HFF-Myc (cell line): ENCODE results near the gene ZC3H10.
"Not testable (repeated sequence)": the region's sequence is repeated elsewhere in the genome, so short reads cannot be mapped to it uniquely, and the experiment has no call there.

Experiments
- DNase-seq: peaks from one replicate; pipeline ENCODE4 v3.0.0-alpha.2; 2011; ENCODE audit warnings: low read depth; ENCODE audit errors: extremely low read depth
- H3K4me3 ChIP-seq: replicated peaks from 2 replicates; pipeline ENCODE4 v1.5.1; 2011; ENCODE audit warnings: low read depth, mild to moderate bottlenecking, control low read depth, low read length
- TF ChIP-seq, protein P1 (sequence below): IDR thresholded peaks from 2 replicates; pipeline ENCODE4 v1.5.1; 2012; ENCODE audit warnings: mild to moderate bottlenecking, low read depth, low read length, control low read depth; ENCODE audit errors: missing control alignments

The ZC3H10 gene

DNA sequence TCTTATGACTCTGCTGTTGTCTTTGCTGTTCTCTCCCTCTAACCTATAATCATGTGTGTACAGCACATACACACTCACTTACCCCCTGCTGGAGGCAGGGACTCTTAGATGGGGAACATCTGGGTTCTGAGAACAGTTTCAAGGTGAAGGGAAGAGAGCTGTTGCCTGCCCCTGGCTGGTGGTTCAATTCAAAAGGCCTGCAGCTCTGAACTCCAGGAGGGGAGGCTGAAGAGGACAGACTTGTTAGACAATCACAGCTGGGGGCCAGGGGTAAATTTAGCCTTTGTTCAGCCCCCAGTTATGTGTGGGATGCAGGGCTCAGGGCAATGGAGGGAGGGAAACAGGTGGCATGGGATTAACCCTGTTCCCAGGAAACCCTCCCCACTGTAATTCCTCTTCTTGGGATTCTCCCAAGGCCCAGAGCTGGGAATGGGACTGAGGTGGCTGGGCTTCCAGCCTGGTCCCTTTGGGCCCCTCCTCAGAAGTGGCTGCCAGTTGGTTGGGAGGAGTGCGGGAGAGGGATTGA, 36.2 kb downstream of the ZC3H10 start:
- H3K4me3 ChIP-seq: no peak overlapping the region
- no peak for DNase-seq
- TF ChIP-seq, protein P1, sequence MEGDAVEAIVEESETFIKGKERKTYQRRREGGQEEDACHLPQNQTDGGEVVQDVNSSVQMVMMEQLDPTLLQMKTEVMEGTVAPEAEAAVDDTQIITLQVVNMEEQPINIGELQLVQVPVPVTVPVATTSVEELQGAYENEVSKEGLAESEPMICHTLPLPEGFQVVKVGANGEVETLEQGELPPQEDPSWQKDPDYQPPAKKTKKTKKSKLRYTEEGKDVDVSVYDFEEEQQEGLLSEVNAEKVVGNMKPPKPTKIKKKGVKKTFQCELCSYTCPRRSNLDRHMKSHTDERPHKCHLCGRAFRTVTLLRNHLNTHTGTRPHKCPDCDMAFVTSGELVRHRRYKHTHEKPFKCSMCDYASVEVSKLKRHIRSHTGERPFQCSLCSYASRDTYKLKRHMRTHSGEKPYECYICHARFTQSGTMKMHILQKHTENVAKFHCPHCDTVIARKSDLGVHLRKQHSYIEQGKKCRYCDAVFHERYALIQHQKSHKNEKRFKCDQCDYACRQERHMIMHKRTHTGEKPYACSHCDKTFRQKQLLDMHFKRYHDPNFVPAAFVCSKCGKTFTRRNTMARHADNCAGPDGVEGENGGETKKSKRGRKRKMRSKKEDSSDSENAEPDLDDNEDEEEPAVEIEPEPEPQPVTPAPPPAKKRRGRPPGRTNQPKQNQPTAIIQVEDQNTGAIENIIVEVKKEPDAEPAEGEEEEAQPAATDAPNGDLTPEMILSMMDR: no peak

DNA sequence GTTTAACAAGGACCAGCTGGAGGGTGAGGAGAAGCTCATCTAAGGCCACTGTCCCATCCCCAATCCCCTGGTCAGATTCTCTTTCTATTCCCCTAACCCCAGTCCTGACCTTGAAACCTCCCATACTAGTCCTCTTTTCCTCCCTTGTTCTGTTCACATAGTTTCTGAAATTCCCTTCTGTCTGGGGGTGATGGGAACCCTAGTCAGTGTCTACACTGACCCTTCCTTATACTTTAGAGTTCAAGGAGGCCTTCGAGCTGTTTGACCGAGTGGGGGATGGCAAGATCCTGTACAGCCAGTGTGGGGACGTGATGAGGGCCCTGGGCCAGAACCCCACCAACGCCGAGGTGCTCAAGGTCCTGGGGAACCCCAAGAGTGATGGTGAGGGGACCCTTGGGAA, 36.8 kb downstream of the ZC3H10 start:
- no peak for DNase-seq
- TF ChIP-seq, protein P1: no peak
- no peak overlapping the region for H3K4me3 ChIP-seq

DNA sequence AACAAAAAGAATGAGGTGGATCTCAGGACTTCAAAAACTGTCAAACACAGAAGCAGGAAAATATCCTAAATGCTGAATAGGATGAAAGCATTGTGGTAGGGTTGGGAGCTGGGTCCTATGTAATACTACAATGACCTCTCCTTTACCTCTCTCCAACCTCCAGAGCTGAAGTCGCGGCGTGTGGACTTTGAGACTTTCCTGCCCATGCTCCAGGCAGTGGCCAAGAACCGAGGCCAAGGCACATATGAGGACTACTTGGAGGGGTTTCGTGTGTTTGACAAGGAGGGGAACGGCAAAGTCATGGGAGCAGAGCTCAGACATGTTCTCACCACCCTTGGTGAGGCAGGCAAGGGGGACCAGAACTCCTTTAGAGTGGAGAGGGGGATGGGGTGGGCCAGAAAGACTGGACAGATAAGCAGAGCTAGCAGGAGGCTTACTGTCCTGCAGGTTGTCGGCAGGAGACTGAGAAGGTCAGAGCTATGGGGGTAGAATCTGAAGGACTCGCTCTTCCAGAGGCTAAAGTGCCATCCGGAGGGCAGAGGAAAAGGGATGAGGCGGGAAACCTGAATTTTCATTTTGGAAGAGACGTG, 37.3 kb downstream of the ZC3H10 start:
- DNase-seq: no peak
- H3K4me3 ChIP-seq: no peak overlapping the region
- TF ChIP-seq, protein P1: no peak

DNA sequence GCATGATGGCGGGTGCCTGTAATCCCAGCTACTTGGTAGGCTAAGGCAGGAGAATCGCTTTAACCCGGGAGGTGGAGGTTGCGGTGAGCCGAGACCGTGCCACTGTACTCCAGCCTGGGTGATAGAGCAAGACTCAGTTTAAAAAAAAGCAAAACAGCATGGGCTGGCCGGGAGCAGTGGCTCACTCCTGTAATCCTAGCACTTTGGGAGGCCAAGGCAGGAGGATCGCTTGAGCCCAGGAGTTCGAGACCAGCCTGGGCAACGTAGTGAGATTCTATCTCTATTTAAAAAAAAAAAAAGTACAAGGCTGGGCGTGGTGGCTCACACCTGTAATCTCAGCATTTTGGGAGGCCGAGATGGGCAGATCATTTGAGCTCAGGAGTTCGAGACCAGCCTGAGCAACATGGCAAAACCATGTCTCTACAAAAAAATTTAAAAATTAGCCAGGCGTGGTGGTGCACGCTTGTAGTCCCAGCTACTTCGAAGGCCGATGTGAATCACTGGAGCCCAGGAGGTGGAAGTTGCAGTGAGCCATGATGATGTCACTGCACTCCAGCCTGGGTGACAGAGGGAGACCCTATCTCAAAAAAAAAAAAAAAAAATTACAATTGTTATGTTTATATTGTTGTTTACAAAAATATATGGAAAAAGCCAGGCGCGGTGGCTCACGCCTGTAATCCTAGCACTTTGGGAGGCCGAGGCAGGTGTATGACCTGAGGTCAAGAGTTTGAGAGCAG, 38.6 kb downstream of the ZC3H10 start:
- not testable (repeated sequence) for DNase-seq
- peak overlapping the region; percentile 96 for H3K4me3 ChIP-seq

DNA sequence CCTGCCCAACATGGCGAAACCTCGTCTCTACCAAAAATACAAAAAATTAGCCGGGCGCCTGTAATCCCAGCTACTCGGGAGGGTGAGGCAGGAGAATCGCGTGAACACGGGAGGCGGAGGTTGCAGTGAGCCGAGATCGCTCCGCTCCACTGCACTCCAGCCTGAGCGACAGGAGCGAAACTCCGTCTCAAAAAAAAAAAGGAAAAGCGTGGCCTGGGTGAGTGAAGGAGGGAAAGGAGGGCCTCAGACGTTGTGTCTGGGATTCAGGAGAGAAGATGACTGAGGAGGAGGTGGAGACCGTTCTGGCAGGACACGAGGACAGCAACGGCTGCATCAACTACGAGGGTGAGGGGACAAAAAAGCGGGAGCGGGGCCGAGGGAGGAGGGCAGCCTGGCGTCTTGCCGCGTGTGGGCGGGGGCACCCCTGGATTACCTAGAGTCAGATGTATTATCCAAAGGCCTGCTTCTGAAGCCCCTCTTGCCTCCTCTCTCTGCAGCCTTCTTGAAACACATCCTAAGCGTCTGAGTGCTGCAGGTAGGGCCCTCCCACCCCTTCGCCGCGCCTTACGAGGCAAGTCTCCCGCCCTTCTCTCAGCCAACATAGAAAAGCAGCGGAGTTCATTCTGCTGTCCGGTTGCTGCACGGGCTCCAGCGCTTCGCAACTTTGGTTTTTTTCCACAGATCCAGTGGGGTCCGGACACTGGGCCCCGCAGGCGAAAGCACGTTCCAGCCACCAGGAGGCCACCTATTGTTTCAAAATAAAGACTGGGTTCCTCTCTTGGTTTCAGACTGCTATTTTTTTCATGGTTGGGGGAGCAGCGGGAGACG, 39.3 kb downstream of the ZC3H10 start:
- DNase-seq: peak; percentile 73
- H3K4me3 ChIP-seq: peak overlapping the region; percentile 96
- TF ChIP-seq, protein P1: peak; percentile 70

DNA sequence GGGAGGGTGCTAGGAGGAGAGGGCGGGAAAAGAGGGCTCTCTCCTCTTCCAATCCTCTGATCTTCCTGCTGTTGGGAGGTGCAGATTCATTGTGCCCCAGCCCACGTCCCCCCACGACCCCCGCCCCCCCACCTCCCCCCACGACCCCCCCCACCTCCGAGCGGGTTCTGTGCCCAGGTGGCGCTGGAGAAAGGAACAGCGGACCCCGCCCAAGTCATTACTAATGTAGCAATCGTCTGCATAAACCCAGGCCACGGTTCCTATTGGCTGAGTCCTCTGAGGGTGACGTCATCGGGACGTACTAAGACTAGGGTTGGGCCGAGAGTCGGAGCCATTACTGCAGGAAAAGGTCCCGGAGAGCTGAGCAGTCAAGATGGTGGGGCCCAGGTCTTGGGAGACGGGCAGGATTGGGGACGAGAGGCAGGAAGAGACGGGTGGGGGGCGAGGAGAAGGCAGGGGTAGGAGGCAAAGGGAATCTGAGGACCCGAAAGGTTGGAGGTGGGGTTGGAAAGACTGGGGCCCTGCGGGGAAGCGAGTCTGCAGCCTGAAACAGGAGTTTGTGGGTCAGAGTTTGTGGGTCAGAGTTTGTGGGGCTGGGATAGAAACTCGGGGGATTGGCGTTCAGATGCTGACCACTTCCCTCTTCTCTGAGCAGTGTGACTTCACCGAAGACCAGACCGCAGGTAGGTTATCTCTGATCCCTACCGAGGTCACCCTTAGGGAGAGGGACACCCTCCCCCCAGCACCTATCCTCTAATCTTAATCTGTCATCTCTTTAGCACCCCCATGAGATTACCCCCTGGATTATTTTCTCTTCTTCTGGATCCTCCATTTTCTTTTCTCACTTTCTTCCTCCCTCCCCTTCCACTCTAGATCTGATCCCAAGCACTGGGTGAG, 40.2 kb downstream of the ZC3H10 start, which contains the start of gene MYL6:
TSS of gene MYL6 (plus strand) at position 331 of the 897 bp plus-strand sequence. CDS start at position 374, 43 bp downstream.
- DNase-seq: peak; percentile 98
- H3K4me3 ChIP-seq: peak within 1 kb of the TSS; percentile 96
- TF ChIP-seq, protein P1: no peak
